ENCODE measurements around the gene SLC26A2.

The SLC26A2 gene

GRCh38 chr5:150000256-150000989, 39.9 kb downstream of the SLC26A2 start, which contains the start of the genes HMGXB3 and TIGD6:
TSS of gene HMGXB3 (plus strand) at chr5:150000739. CDS start at chr5:150004853, 4,114 bp downstream.
TSS of gene TIGD6 (minus strand) at chr5:150000654. CDS start at chr5:149996348, 4,306 bp downstream.
- peak; percentile 93 for DNase-seq
- Mint-ChIP-seq H3K4me3 (peak within 1 kb of the TSS; percentile 87), H3K27me3 (no peaks in the 10 kb centered on the region), H3K27ac (peak within 1 kb of the TSS; percentile 95), H3K4me1 (ENCODE audit: low read depth) (peaks cover 45% of the 10 kb centered on the region), H3K9me3 (no peaks in the 10 kb centered on the region), H3K36me3 (ENCODE audit: low read depth) (peaks cover 55% of the 10 kb centered on the region)

GRCh38 chr5:150000990-150001659, 40.6 kb downstream of the SLC26A2 start:
- H3K27me3 Mint-ChIP-seq, result no peaks in the 10 kb centered on the region
- H3K9me3 Mint-ChIP-seq, result no peaks in the 10 kb centered on the region
- H3K4me1 Mint-ChIP-seq (ENCODE audit: low read depth), result peaks cover 47% of the 10 kb centered on the region
- peaks cover 55% of the 10 kb centered on the region for H3K36me3 Mint-ChIP-seq (ENCODE audit: low read depth)
- peak overlapping the region; percentile 95 for H3K27ac Mint-ChIP-seq
- DNase-seq, result no peak
- peak overlapping the region; percentile 87 for H3K4me3 Mint-ChIP-seq

DNA sequence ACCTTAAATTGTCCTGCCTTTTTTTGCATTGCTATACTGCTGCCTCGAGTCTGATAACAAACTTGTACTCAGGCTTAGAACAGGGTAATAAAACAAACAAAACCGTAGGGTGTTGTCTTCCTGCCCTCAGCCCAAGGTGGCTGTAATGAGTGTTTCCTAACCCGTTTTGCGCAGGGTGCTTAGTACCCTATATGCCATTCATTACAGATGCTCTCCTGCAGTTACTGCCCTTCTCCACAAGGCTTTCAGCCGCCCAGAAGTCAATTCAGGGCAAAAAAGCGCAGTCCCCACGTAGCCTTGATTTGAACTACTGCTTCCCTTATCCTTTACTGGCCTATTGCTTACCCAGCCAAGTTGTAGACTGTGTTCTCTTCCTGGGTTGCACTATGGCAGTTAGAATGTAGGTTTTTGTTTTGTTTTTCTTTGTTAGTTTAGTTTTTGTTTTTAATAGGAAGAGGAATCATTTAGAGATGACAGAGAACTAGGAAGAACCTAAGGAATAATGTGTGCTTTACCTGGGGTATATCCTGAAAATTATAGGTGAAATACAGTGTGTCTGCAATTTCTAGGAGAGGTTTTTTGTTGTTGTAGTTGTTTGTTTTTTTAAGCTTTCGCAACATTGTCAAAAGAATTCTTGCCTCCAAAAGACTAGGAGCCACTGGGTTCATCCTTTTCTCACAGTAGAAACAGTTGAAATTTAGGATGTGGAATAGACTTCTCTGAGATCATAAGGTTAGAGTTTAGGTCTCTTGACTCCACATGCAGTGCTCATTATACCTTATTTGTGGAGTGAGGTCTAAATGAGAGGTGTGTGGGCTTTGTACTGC, 41.3 kb downstream of the SLC26A2 start:
- DNase-seq, result peak; percentile 60
- H3K36me3 Mint-ChIP-seq (ENCODE audit: low read depth), result peaks cover 59% of the 10 kb centered on the region
- peak overlapping the region; percentile 95 for H3K27ac Mint-ChIP-seq
- H3K9me3 Mint-ChIP-seq, result no peaks in the 10 kb centered on the region
- peak overlapping the region; percentile 87 for H3K4me3 Mint-ChIP-seq
- H3K4me1 Mint-ChIP-seq (ENCODE audit: low read depth), result peaks cover 52% of the 10 kb centered on the region
- no peaks in the 10 kb centered on the region for H3K27me3 Mint-ChIP-seq

DNA sequence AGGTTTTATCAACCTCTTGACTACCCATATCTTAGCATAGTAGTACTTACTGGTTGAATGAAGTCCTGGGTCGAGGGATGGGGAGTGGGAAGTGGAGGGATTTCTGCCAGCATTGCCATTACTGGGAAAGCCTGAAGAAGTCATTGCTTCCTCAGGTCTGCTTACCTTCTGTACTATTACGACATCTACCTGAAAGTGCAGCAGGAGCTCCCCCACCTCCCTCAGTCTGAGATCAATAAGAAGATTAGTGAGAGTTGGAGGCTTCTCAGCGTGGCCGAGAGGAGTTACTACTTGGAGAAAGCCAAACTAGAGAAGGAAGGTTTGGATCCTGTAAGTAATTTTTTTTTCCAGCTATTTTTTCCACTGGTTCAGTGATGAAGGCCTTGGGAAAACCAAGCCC, 45.8 kb downstream of the SLC26A2 start:
- no peak for DNase-seq
- peaks cover 53% of the 10 kb centered on the region for H3K4me1 Mint-ChIP-seq (ENCODE audit: low read depth)
- H3K4me3 Mint-ChIP-seq, result no peak overlapping the region
- H3K36me3 Mint-ChIP-seq (ENCODE audit: low read depth), result peaks cover 94% of the 10 kb centered on the region
- H3K27ac Mint-ChIP-seq, result peak overlapping the region; percentile 52
- no peaks in the 10 kb centered on the region for H3K27me3 Mint-ChIP-seq
- H3K9me3 Mint-ChIP-seq, result no peaks in the 10 kb centered on the region

- H3K4me1 Mint-ChIP-seq (ENCODE audit: low read depth), result peaks cover 48% of the 10 kb centered on the region
- no peaks in the 10 kb centered on the region for H3K27me3 Mint-ChIP-seq
- no peaks in the 10 kb centered on the region for H3K9me3 Mint-ChIP-seq
- no peak overlapping the region for H3K4me3 Mint-ChIP-seq
- peaks cover 94% of the 10 kb centered on the region for H3K36me3 Mint-ChIP-seq (ENCODE audit: low read depth)
- H3K27ac Mint-ChIP-seq, result no peak overlapping the region
- no peak for DNase-seq
These were observed 46.5 kb downstream of the SLC26A2 start for GRCh38 chr5:150007050-150007449.

DNA sequence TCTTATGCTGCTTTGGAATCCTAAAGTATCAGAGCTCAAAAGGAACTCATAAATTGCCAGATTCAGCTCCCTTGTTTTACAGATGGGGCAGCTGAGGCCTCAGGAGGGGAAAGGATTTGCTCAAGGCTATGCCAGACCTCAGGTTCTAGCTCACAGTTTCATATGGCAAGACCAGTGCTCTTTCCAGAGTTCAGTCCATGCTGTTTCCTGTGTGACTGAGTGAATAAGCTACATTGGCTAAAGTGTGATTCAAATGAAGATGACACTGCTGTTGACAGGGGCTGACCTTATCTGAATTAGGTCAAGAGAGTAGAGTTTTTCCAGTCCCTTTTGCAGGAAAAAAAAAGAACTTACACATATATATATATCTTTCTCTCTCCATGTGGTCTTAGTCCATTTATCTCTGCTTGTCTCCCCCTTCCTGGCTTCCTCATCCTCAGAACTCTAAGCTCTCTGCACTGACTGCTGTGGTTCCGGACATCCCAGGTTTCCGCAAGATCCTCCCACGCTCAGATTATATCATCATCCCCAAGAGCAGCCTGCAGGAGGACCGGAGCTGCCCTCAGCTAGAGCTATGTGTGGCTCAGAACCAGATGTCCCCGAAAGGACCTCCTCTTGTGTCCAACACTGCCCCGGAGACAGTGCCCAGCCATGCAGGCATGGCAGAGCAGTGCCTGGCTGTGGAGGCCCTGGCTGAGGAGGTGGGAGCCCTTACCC, 49.3 kb downstream of the SLC26A2 start:
- Mint-ChIP-seq H3K9me3 (peaks cover 5% of the 10 kb centered on the region), H3K36me3 (ENCODE audit: low read depth) (peaks cover 99% of the 10 kb centered on the region)

GRCh38 chr5:150013931-150014330, 53.4 kb downstream of the SLC26A2 start:
- Mint-ChIP-seq H3K27me3 (no peaks in the 10 kb centered on the region), H3K9me3 (peaks cover 5% of the 10 kb centered on the region), H3K27ac (no peak overlapping the region), H3K4me1 (ENCODE audit: low read depth) (peaks cover 30% of the 10 kb centered on the region), H3K4me3 (no peak overlapping the region), H3K36me3 (ENCODE audit: low read depth) (peaks cover 100% of the 10 kb centered on the region)
- DNase-seq, result no peak

More for the DNA sequence above, 49.3 kb downstream of the SLC26A2 start:
- Mint-ChIP-seq H3K4me1 (ENCODE audit: low read depth) (peaks cover 43% of the 10 kb centered on the region), H3K4me3 (no peak overlapping the region), H3K27ac (peak overlapping the region; percentile 76), H3K27me3 (no peaks in the 10 kb centered on the region)
- DNase-seq, result no peak

- DNase-seq, result no peak
- H3K4me1 Mint-ChIP-seq (ENCODE audit: low read depth), result peaks cover 30% of the 10 kb centered on the region
- peak overlapping the region; percentile 22 for H3K27ac Mint-ChIP-seq
- H3K4me3 Mint-ChIP-seq, result no peak overlapping the region
- no peaks in the 10 kb centered on the region for H3K27me3 Mint-ChIP-seq
- peaks cover 5% of the 10 kb centered on the region for H3K9me3 Mint-ChIP-seq
- peaks cover 100% of the 10 kb centered on the region for H3K36me3 Mint-ChIP-seq (ENCODE audit: low read depth)
These were observed 53.9 kb downstream of the SLC26A2 start for GRCh38 chr5:150014456-150014855.

DNA sequence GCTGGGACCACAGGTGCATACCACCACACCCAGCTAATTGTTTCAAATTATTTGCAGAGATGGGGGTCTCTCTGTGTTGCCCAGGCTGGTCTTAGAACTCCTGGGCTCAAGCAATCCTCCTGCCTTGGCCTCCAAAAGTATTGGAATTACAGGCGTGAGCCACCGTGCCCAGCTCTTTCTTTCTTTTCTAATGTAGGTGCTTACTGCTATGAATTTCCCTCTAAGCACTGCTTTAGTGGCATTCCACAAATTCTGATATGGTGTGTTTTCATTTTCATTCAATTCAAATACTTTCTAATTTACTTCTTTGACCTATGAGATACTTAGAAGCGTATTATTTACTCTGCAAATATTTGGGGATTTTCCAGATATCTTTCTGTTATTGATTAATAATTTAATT, 54.9 kb downstream of the SLC26A2 start:
- peaks cover 5% of the 10 kb centered on the region for H3K9me3 Mint-ChIP-seq
- no peak overlapping the region for H3K4me3 Mint-ChIP-seq
- DNase-seq, result no peak
- H3K27ac Mint-ChIP-seq, result no peak overlapping the region
- peaks cover 34% of the 10 kb centered on the region for H3K4me1 Mint-ChIP-seq (ENCODE audit: low read depth)
- H3K36me3 Mint-ChIP-seq (ENCODE audit: low read depth), result peaks cover 100% of the 10 kb centered on the region
- no peaks in the 10 kb centered on the region for H3K27me3 Mint-ChIP-seq

DNA sequence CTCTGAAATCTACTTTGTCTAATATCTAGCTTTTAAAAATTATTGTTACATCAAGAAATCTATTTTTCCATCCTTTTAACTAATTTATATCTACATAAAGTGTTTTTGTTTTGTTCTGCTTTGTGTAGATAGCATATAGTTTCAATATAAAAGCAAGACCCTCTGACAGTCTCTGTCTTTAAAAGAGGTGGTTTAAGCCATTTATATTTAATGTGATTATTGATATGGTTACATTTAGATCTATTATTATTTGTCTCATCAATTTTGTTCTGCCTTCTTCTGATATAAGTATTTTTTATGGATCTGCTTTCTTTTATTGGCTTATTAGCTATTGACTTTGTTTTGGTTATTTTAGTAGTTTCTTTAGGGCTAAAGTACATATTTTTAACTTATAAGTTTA, 56.0 kb downstream of the SLC26A2 start:
- Mint-ChIP-seq H3K27me3 (no peaks in the 10 kb centered on the region), H3K4me3 (no peak overlapping the region), H3K4me1 (ENCODE audit: low read depth) (peaks cover 40% of the 10 kb centered on the region), H3K9me3 (peaks cover 5% of the 10 kb centered on the region), H3K36me3 (ENCODE audit: low read depth) (peaks cover 100% of the 10 kb centered on the region), H3K27ac (no peak overlapping the region)
- no peak for DNase-seq

GRCh38 chr5:150017226-150018005, 56.9 kb downstream of the SLC26A2 start:
- no peak overlapping the region for H3K4me3 Mint-ChIP-seq
- H3K9me3 Mint-ChIP-seq, result peaks cover 5% of the 10 kb centered on the region
- peak overlapping the region; percentile 8 for H3K27ac Mint-ChIP-seq
- no peaks in the 10 kb centered on the region for H3K27me3 Mint-ChIP-seq
- no peak for DNase-seq
- H3K4me1 Mint-ChIP-seq (ENCODE audit: low read depth), result peaks cover 47% of the 10 kb centered on the region
- peaks cover 100% of the 10 kb centered on the region for H3K36me3 Mint-ChIP-seq (ENCODE audit: low read depth)

- peaks cover 32% of the 10 kb centered on the region for H3K4me1 Mint-ChIP-seq (ENCODE audit: low read depth)
- peak overlapping the region; percentile 77 for H3K27ac Mint-ChIP-seq
- H3K27me3 Mint-ChIP-seq, result no peaks in the 10 kb centered on the region
- DNase-seq, result no peak
- peaks cover 100% of the 10 kb centered on the region for H3K36me3 Mint-ChIP-seq (ENCODE audit: low read depth)
- no peaks in the 10 kb centered on the region for H3K9me3 Mint-ChIP-seq
- no peak overlapping the region for H3K4me3 Mint-ChIP-seq
These were observed 59.7 kb downstream of the SLC26A2 start for GRCh38 chr5:150020249-150020648.

DNA sequence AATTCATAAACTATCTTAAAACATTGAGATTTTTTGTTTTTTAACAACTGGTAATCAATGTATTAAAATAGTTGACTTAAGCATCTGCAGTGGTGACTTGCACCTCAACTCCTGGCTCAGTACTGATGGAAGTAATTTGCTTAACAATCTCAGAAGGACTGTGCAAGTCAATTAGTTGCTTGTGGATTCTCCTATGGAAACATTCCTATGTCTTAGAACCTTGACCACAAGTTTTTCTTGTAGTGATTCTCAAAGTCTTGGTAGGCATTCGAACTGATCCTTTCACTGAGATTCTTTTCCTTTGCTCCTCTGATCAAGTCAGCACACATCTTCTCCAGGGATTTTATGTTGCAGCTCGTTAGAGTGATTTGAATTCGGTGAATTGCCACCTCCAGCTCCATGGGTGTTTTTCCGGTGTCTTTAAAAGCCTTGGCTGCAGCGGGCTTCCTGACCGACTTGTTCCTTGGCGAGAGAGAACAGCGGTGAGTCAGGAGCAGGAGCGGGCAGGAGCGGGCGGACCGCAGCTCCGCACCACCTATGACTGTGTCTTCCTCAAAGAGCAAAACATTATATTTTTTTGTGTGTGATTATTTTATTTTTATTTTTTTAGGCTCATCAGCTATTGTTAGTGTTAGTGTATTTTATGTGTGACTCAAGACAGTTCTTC, 61.1 kb downstream of the SLC26A2 start:
- no peak for DNase-seq
- Mint-ChIP-seq H3K27me3 (no peaks in the 10 kb centered on the region), H3K9me3 (no peaks in the 10 kb centered on the region), H3K36me3 (ENCODE audit: low read depth) (peaks cover 100% of the 10 kb centered on the region), H3K27ac (peak overlapping the region; percentile 73), H3K4me1 (ENCODE audit: low read depth) (peaks cover 32% of the 10 kb centered on the region), H3K4me3 (no peak overlapping the region)

Measured in activated T-cell treated with anti-CD3 and anti-CD28 coated beads, Interleukin-2, amount 50 U/mL, for 24 hours (primary cell).